Nephron (organoid): ENCODE results near the gene TPM4.

Source experiments
- H3K27ac Mint-ChIP-seq, 3 experiments: 2 replicates each; pipeline ENCODE4 v1.8.0; 2020; ENCODE audit warnings: mixed read lengths in 3 of 3, mild to moderate bottlenecking in 2 of 3, moderate library complexity in 1 of 3
- H3K27me3 Mint-ChIP-seq: 2 replicates; pipeline ENCODE4 v1.8.0; 2021; ENCODE audit warnings: low read depth, mild to moderate bottlenecking, moderate library complexity, mixed read lengths
- H3K36me3 Mint-ChIP-seq: 2 replicates; pipeline ENCODE4 v1.8.0; 2020; ENCODE audit warnings: low read depth, mixed read lengths
- H3K4me1 Mint-ChIP-seq: 2 replicates; pipeline ENCODE4 v1.8.0; 2020; ENCODE audit warnings: mixed read lengths
- H3K4me3 Mint-ChIP-seq, 3 experiments: 2 replicates each; pipeline ENCODE4 v1.8.0; 2020; ENCODE audit warnings: mild to moderate bottlenecking in 3 of 3, mixed read lengths in 3 of 3, moderate library complexity in 2 of 3
- H3K9me3 Mint-ChIP-seq: 2 replicates; pipeline ENCODE4 v1.8.0; 2020; ENCODE audit warnings: mixed read lengths
- TF ChIP-seq, protein P1 (sequence below), 3 experiments: fragments of 200-600 bp; sonication (generic); IDR thresholded peaks; one replicate each; pipeline ENCODE4 v1.5.0; 2021; ENCODE audit warnings: antibody characterized with exemption in 3 of 3; ENCODE audit not compliant: unreplicated experiment in 3 of 3

TPM4 gene

GRCh38 chr19:16104722-16105121 lies 28.4 kb downstream of the TPM4 start:
- Mint-ChIP-seq H3K27ac (no peak overlapping the region), H3K4me1 (no peaks in the 10 kb centered on the region), H3K36me3 (peaks cover 28% of the 10 kb centered on the region), H3K27me3 (no peaks in the 10 kb centered on the region), H3K9me3 (no peaks in the 10 kb centered on the region), H3K4me3 (no peak overlapping the region)
- TF ChIP-seq, protein P1, sequence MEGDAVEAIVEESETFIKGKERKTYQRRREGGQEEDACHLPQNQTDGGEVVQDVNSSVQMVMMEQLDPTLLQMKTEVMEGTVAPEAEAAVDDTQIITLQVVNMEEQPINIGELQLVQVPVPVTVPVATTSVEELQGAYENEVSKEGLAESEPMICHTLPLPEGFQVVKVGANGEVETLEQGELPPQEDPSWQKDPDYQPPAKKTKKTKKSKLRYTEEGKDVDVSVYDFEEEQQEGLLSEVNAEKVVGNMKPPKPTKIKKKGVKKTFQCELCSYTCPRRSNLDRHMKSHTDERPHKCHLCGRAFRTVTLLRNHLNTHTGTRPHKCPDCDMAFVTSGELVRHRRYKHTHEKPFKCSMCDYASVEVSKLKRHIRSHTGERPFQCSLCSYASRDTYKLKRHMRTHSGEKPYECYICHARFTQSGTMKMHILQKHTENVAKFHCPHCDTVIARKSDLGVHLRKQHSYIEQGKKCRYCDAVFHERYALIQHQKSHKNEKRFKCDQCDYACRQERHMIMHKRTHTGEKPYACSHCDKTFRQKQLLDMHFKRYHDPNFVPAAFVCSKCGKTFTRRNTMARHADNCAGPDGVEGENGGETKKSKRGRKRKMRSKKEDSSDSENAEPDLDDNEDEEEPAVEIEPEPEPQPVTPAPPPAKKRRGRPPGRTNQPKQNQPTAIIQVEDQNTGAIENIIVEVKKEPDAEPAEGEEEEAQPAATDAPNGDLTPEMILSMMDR (IDR thresholded peaks at IDR 0.05; ENCODE audit: unreplicated experiment in 3 of 3) = no peak

- no peaks in the 10 kb centered on the region for H3K4me1 Mint-ChIP-seq
- H3K9me3 Mint-ChIP-seq = no peaks in the 10 kb centered on the region
- H3K27me3 Mint-ChIP-seq = no peaks in the 10 kb centered on the region
- no peak overlapping the region for H3K4me3 Mint-ChIP-seq
- peaks cover 21% of the 10 kb centered on the region for H3K36me3 Mint-ChIP-seq
- no peak overlapping the region for H3K27ac Mint-ChIP-seq
- TF ChIP-seq, protein P1 (IDR thresholded peaks at IDR 0.05; ENCODE audit: unreplicated experiment in 3 of 3) = no peak
Observed at GRCh38 chr19:16106121-16106520, 29.8 kb downstream of the TPM4 start.

DNA sequence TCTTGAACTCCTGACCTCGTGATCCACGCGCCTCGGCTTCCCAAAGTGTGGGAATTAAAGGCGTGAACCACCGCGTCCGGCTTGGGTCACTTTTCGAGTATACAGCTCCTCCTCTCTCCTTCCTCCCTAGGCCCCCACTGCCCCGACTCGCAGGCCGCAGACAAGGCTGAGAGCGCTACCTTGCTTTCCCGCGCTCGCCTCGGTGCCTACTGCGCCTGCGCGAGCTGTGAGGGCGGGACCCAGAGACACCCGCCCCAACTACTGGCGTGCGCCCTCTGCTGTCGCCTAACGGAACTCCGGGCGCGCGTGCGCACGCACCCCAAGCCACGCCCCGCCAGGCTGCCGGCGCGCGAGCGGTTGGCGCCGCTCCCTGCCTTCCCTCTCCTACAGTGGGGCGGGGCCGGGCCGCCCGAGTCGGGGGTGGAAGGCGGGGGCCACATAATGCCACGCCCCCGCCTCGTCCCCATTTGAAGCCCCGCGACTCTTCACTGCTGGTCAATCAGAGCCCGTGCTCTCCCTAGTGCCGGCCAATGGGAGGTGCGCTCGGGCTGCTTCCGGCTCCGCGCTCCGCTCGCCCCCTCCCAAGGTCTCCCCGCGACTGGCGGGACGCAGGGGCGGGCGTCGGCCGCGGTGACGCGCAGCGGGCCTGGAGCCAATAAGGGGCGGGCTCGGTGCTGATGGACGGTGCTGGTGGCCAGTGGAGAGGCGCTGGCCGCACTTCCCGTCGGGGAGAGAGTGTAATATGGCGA lies 35.0 kb downstream of the TPM4 start, which contains the start of gene RAB8A:
RAB8A (plus strand) TSS at position 730 of the 749 bp plus-strand sequence; CDS start at position 743, 13 bp downstream.
- Mint-ChIP-seq H3K27ac (peak within 1 kb of the TSS; percentile 88 to 94 (median 92)), H3K9me3 (no peaks in the 10 kb centered on the region), H3K27me3 (no peaks in the 10 kb centered on the region), H3K4me3 (peak within 1 kb of the TSS; percentile 98 to 99 (median 98)), H3K4me1 (peaks cover 18% of the 10 kb centered on the region), H3K36me3 (peaks cover 4% of the 10 kb centered on the region)
- TF ChIP-seq, protein P1 (IDR thresholded peaks at IDR 0.05; ENCODE audit: unreplicated experiment in 3 of 3) = peak; percentile 98 to 99 (median 98)

GRCh38 chr19:16111909-16112752 lies 35.8 kb downstream of the TPM4 start:
- H3K27me3 Mint-ChIP-seq = no peaks in the 10 kb centered on the region

GRCh38 chr19:16112778-16113177 lies 36.5 kb downstream of the TPM4 start:
- Mint-ChIP-seq H3K4me1 (peaks cover 18% of the 10 kb centered on the region), H3K9me3 (no peaks in the 10 kb centered on the region), H3K36me3 (peaks cover 9% of the 10 kb centered on the region), H3K27ac (peak overlapping the region in 2 of 3 experiments; percentile 33 to 88), H3K4me3 (peak overlapping the region; percentile 98 to 99 (median 98)), H3K27me3 (no peaks in the 10 kb centered on the region)
- TF ChIP-seq, protein P1 (IDR thresholded peaks at IDR 0.05; ENCODE audit: unreplicated experiment in 3 of 3) = no peak

More at GRCh38 chr19:16111909-16112752, 35.8 kb downstream of the TPM4 start:
- Mint-ChIP-seq H3K9me3 (no peaks in the 10 kb centered on the region), H3K4me1 (peaks cover 18% of the 10 kb centered on the region), H3K36me3 (peaks cover 4% of the 10 kb centered on the region), H3K4me3 (peak overlapping the region; percentile 98 to 99 (median 98)), H3K27ac (peak overlapping the region; percentile 88 to 94 (median 92))
- TF ChIP-seq, protein P1 (IDR thresholded peaks at IDR 0.05; ENCODE audit: unreplicated experiment in 3 of 3) = no peak
